Endometrial microvascular endothelial cells (primary cell): Measurements from ENCODE around the gene SFMBT2. TPM values are rescaled to one million over a fixed set of nuclear protein-coding genes. Genes with fewer than 3 reads are reported as not detected.

Experiments
- in situ Hi-C: cut with HindIII; loops from 2 replicates; pipeline ENCODE4 v1.10.0; 2017; ENCODE audit warnings: low sequenced_read_pairs, low pct_unique_long_range_greater_than_20kb; ENCODE audit errors: inconsistent ontology term
- total RNA-seq: library from RNA; depleted of rRNA; stranded (reverse); fragments of >200 nt; gene quantifications from one replicate; pipeline ENCODE4 v1.2.3, GENCODE V29; 2015; ENCODE audit errors: inconsistent ontology term

SFMBT2 gene
- total RNA-seq, 1 donor from 2014 or later = 1.2 TPM

DNA sequence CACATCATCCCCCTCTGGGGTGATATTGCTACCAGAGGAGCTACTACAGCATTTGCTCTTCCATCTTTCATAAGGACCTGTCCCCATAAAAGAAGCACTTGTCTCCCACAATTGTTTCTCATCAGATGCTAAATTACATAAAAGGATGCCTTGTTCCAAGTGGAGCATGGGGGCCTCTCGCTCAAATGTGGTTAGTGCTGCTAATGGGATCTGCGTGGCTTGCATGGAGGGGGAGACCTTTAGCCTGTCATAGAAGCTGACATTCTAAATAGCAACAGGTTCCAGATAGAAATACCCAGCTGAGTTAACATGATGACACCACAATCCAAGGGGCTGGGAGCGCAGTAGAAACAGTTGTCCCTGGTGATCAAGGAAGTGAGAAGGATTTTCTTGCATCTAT, 257.9 kb downstream of the SFMBT2 start:
- in situ Hi-C loops = no loop called here

GRCh38 chr10:7152341-7152740, 258.5 kb downstream of the SFMBT2 start:
- in situ Hi-C loops = no loop called here

GRCh38 chr10:7151538-7151937, 259.3 kb downstream of the SFMBT2 start:
- in situ Hi-C loops = no loop called here

DNA sequence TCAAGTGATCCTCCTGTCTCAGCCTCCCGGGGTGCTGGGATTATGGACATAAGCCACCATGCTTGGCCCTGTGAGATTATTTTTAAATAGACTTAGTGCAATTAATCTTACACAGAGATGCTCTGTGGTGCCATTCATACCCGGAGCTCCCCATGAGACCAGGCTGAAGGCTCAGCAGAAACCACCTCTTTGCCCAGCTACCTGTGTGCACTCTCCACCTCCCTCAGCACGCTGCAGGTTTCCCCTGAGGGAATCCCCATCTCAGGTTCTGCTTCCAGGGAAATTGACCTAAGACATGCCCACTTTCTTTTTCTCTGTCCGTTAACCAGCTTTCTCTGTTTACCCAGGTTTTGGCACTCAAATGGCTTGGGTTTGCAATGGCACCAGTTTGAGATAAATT, 260.5 kb downstream of the SFMBT2 start:
- in situ Hi-C loops = no loop called here

- in situ Hi-C loops = no loop called here
Measured at GRCh38 chr10:7146189-7146588, 264.6 kb downstream of the SFMBT2 start.

GRCh38 chr10:7136016-7136415, 274.8 kb downstream of the SFMBT2 start:
- in situ Hi-C loops = no loop called here

GRCh38 chr10:7135188-7135587, 275.6 kb downstream of the SFMBT2 start:
- in situ Hi-C loops = no loop called here

GRCh38 chr10:7134448-7134847, 276.4 kb downstream of the SFMBT2 start:
- in situ Hi-C loops = no loop called here

GRCh38 chr10:7133958-7134357, 276.9 kb downstream of the SFMBT2 start:
- in situ Hi-C loops = no loop called here

GRCh38 chr10:7133278-7133677, 277.6 kb downstream of the SFMBT2 start:
- in situ Hi-C loops = no loop called here

DNA sequence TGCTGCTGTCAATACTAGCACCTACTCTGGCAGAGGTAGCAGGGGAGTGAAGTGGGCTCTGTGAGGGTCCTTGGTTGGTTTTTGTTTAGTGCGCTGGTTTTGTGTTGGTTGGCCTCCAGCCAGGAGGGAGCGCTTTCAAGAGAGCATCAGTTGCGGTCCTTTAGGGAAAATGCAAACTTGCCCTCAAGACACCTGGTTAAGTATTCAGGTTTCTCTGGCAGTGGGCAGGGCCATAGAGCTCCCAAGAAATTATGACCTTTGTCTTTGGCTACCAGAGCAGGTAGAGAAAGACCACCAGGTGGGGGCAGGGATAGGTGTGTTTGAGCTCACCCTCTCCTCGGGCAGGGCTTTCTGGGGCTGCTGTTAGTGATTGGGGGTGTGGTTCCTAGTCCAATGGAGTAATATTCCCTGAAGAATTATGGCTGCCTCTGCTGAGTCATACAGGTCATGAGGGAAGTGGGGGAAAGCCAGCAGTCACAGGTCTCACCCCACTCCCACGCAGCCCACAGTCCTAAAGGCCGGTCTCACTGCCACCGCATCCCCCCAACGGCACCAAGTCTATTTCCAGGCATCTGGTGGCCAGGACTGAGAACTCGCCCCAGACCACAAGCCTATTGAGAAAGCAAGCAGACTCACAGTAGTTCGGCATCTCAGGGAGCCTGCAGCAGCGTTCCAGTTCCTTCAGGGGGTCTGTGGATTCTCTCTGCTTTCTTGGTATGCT, 280.5 kb downstream of the SFMBT2 start:
- in situ Hi-C loops = no loop called here

- in situ Hi-C loops = no loop called here
Measured at GRCh38 chr10:7123774-7124173, 287.1 kb downstream of the SFMBT2 start.

- in situ Hi-C loops = no loop called here
Measured at GRCh38 chr10:7122561-7122960, 288.3 kb downstream of the SFMBT2 start.

DNA sequence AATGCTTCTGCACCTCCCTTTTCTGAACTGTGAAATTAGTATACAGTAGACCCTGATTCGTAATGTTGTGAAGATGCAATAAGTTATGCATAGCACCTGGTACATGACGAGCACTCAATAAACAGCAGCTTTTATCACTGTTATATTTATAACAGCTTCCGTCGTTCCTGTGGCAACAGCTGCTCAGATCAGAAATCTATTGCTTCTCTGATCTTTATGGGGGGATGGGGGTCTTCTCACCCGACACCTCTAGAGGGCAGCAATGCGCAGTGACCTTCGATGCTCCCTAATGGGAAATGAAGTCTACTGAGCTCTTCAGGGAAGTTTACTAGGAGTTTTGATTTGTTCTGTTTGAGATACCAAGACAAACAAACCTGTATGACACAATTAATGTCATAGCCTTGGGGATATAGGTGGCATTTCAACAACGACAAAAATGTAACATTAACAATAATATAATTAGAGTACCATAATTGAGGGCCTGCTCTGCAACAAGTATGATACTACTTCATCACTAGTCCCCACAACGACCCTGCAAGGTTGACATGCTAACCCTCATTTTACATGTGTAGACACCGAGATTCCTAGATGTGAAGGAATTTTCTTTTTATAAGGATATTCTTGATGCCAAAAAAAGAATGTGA, 289.6 kb downstream of the SFMBT2 start:
- in situ Hi-C loops = no loop called here

- in situ Hi-C loops = no loop called here
Measured at GRCh38 chr10:7119325-7120015, 291.4 kb downstream of the SFMBT2 start.

DNA sequence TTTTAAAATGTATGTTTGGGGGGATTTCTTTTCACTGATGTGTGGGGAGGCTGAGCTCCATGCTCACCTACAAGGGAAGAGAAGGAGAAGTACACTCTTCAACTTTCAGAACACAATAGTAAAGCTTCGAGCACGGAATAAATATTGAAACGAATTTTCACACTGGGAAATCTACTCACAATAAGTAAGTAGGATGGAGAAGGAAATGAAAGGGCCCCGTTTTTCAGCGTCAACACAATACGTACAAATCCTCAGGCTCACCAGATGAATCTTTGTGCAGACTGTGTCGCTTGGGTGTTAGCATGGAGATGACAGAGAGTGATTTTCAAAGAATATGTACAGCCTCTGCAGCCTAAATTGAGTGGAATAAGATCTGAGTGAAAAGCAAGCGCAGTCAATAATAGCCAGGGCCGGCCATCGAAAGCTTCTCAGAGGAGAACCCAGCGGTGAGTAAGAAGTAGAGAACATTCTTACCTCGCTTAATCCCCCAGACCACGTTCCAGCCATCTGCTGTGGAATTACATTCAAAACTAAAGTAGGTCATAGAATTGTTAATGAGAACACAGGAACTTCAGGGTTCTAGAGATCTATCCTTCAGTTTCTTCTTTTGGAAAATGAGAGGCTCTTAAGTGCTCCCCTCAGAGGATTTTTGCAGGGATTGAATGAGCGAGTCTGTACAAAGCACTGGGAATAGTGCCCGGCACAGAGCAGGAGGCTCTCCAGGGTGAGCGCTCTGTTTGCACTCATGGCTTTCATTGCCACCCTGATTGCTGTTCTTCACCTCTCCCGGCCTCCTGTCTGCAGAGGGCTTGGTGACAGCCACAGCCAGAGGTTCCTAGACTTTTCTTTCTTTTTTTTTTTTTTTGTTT, 292.8 kb downstream of the SFMBT2 start:
- in situ Hi-C loops = no loop called here

DNA sequence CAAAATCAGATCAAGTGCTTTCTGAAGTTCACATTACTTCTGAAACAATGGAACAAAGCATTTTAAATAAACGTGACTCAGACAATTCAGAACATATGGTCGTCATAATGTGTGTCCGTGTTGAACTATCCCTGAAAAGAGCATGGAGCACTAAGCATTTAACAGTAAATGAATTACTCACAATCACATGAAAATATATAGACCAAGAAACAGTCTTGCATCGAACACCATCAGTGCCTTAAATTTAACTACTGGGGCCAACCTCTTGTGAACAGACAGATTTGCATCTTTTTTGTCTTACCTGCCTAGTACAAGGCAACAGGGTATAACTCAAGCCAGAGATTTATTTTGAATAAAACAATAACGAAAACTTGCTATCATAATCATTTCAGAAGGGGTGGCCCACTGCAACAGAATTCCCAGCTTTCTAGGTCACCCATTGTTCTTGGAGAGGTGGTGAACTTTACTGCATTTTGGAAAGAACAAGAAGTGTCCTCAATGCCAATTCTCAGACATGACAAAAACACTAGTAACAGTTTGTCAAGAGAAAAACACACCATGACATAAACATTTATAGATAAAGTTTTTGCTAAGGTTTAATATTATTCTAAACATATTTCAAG, 293.5 kb downstream of the SFMBT2 start:
- in situ Hi-C loops = no loop called here

- in situ Hi-C loops = no loop called here
Measured at GRCh38 chr10:7111561-7111960, 299.3 kb downstream of the SFMBT2 start.

GRCh38 chr10:7111089-7111488, 299.7 kb downstream of the SFMBT2 start:
- in situ Hi-C loops = no loop called here
